PC-3 (cell line): Measurements from ENCODE around the gene TAS2R14. TPM values are rescaled to one million over a fixed set of nuclear protein-coding genes. Genes with fewer than 3 reads are reported as not detected.

Experiments used
- ATAC-seq: fragments of 200-7000 bp; cut with Tn5 transposase; 2 replicates; pipeline ENCODE4 v1.9.1; 2020; ENCODE audit warnings: mild to moderate bottlenecking, moderate library complexity
- BruUV-seq: library from RNA; stranded (reverse); fragments of 400-500 nt; replicated peaks from 2 replicates; lab custom pipeline; 2021; lab: Mats Ljungman, UMichigan
- CTCF ChIA-PET: fragments of 300-600 bp; sonication (Branson Sonifier 250); formaldehyde crosslinking; loops from one replicate; lab custom pipeline; 2022; ENCODE audit warnings: antibody characterized with exemption; lab: Charles Lee
- POLR2A ChIA-PET: fragments of 300-600 bp; sonication (Branson Sonifier 250); formaldehyde crosslinking; loops from one replicate; lab custom pipeline; 2022; ENCODE audit warnings: antibody characterized with exemption; ENCODE audit not compliant: unreplicated experiment; lab: Charles Lee
- DNase-seq: peaks from one replicate; pipeline ENCODE4 v3.0.0-alpha.2; 2015
- H2AFZ ChIP-seq: fragments of 300-600 bp; sonication (generic); 2 replicates; pipeline ENCODE4 v1.6.0; 2016; ENCODE audit warnings: antibody characterized with exemption, low read length
- H3F3A ChIP-seq: fragments of 300-600 bp; sonication (generic); one replicate; pipeline ENCODE4 v1.6.0; 2017; ENCODE audit warnings: antibody characterized with exemption, low read length, control low read depth, mild to moderate bottlenecking; ENCODE audit not compliant: unreplicated experiment
- H3K27ac ChIP-seq: fragments of 300-600 bp; sonication (generic); 2 replicates; pipeline ENCODE4 v1.5.1; 2016; ENCODE audit warnings: mild to moderate bottlenecking, low read length
- H3K27me3 ChIP-seq: fragments of 300-600 bp; sonication (generic); 2 replicates; pipeline ENCODE4 v1.6.1; 2016; ENCODE audit warnings: low read length, mixed read lengths
- H3K36me3 ChIP-seq: fragments of 300-600 bp; sonication (generic); 2 replicates; pipeline ENCODE4 v1.6.1; 2016; ENCODE audit warnings: low read depth, mixed run types, low read length, mixed read lengths
- H3K4me1 ChIP-seq: fragments of 300-600 bp; sonication (generic); 2 replicates; pipeline ENCODE4 v1.5.1; 2016; ENCODE audit warnings: low read length; ENCODE audit not compliant: insufficient read depth
- H3K4me2 ChIP-seq: fragments of 300-600 bp; sonication (generic); 2 replicates; pipeline ENCODE4 v1.6.0; 2016; ENCODE audit warnings: low read length
- H3K4me3 ChIP-seq: fragments of 300-600 bp; sonication (generic); 2 replicates; pipeline ENCODE4 v1.5.1; 2016; ENCODE audit warnings: mild to moderate bottlenecking, low read length, mixed read lengths
- H3K79me2 ChIP-seq: fragments of 300-600 bp; sonication (generic); 2 replicates; pipeline ENCODE4 v1.6.1; 2017; ENCODE audit warnings: low read length, mixed read lengths
- H3K9ac ChIP-seq: fragments of 300-600 bp; sonication (generic); 2 replicates; pipeline ENCODE4 v1.6.0; 2016; ENCODE audit warnings: mild to moderate bottlenecking, low read length
- H3K9me2 ChIP-seq: fragments of 300-600 bp; sonication (generic); replicated peaks from 2 replicates; pipeline ENCODE4 v1.6.1; 2016; ENCODE audit warnings: mixed run types, low read length, mixed read lengths
- H3K9me3 ChIP-seq: fragments of 300-600 bp; sonication (generic); 2 replicates; pipeline ENCODE4 v1.6.1; 2016; ENCODE audit warnings: low read length, mixed read lengths
- H4K20me1 ChIP-seq: fragments of 300-600 bp; sonication (generic); 2 replicates; pipeline ENCODE4 v1.6.1; 2016; ENCODE audit warnings: low read length, mixed read lengths
- EZH2 ChIP-seq: fragments of 300-600 bp; sonication (generic); IDR thresholded peaks from one replicate; pipeline ENCODE4 v1.6.1; 2017; ENCODE audit warnings: antibody characterized with exemption, mild to moderate bottlenecking, low read length; ENCODE audit not compliant: unreplicated experiment
- EZH2phosphoT487 ChIP-seq: fragments of 300-600 bp; sonication (generic); IDR thresholded peaks from 2 replicates; pipeline ENCODE4 v1.6.1; 2018; ENCODE audit warnings: mild to moderate bottlenecking, antibody characterized with exemption, low read length, borderline replicate concordance
- intact Hi-C: fragments of 100-400 bp; cut with micrococcal nuclease; formaldehyde crosslinking; loops from 2 replicates; pipeline ENCODE4 v1.9.0; 2023
- total RNA-seq: library from RNA; depleted of rRNA; stranded (reverse); fragments of >200 nt; gene quantifications from 2 replicates; pipeline ENCODE4 v1.2.3, GENCODE V29; 2014
- TF ChIP-seq, protein P1 (sequence below): fragments of 300-600 bp; sonication (generic); conservative IDR thresholded peaks from 2 replicates; pipeline ENCODE4 v1.5.1; 2017; ENCODE audit warnings: antibody characterized with exemption, low read depth, mild to moderate bottlenecking, low read length

Gene TAS2R14
- total RNA-seq, 1 experiment from 2014 or later: 1.8 TPM

DNA sequence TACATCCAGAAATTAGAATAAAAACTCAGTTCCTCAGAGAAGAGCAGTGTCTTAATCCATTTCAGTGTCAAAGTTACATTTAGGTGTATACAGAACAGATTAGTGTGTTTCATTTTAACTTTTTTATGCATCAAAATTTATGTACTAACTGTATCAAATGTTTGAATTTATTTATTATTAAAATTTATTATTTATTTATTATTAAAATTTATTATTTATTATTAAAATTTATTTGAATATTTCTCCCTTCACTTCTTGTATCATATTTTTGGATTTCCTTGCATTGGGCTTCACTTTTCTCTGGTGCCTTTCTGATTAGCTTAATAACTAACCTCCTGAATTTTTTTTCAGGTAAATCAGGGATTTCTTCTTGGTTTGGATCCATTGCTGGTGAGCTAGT, 2.3 kb upstream of the TAS2R14 start:
- no peak for DNase-seq
- no peak for ATAC-seq
- CTCF ChIA-PET: no interaction called here
- Histone ChIP-seq H2AFZ (no peak overlapping the region), H3K9me3 (no peaks in the 10 kb centered on the region; the same call in 1 of the 2 replicates), H3K4me3 (no peak overlapping the region), H3K4me1 (peaks cover 11% of the 10 kb centered on the region), H3K27ac (no peak overlapping the region), H3K9ac (no peak overlapping the region), H3K27me3 (no peaks in the 10 kb centered on the region), H3F3A (no peaks in the 10 kb centered on the region), H3K79me2 (no peaks in the 10 kb centered on the region), H4K20me1 (no peaks in the 10 kb centered on the region), H3K9me2 (no peaks in the 10 kb centered on the region), H3K4me2 (no peak overlapping the region), H3K36me3 (no peaks in the 10 kb centered on the region)
- POLR2A ChIA-PET: no interaction called here
- TF ChIP-seq, protein P1, sequence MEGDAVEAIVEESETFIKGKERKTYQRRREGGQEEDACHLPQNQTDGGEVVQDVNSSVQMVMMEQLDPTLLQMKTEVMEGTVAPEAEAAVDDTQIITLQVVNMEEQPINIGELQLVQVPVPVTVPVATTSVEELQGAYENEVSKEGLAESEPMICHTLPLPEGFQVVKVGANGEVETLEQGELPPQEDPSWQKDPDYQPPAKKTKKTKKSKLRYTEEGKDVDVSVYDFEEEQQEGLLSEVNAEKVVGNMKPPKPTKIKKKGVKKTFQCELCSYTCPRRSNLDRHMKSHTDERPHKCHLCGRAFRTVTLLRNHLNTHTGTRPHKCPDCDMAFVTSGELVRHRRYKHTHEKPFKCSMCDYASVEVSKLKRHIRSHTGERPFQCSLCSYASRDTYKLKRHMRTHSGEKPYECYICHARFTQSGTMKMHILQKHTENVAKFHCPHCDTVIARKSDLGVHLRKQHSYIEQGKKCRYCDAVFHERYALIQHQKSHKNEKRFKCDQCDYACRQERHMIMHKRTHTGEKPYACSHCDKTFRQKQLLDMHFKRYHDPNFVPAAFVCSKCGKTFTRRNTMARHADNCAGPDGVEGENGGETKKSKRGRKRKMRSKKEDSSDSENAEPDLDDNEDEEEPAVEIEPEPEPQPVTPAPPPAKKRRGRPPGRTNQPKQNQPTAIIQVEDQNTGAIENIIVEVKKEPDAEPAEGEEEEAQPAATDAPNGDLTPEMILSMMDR: no peak
- TF ChIP-seq EZH2phosphoT487 (no peak), EZH2 (no peak)
- intact Hi-C loops: no loop called here
- no TSS peak for BruUV-seq

DNA sequence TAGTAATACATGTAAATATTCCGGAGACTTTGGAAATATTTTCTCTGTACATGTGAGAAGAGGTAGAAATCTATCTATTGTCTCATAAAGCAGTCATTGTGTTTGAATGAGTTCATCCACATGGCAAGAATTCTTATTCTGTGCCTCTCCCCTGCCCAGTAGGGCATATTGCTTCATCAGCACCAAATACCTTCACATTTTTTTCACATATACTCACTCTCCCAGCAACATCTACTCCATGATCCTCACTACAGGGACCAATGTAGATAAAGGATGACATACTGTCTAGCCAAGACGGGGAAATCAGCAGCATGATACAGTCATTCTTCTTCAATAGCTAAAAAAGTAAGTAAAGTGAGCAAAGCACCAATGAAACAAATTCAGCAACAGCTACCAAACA, 1.3 kb upstream of the TAS2R14 start:
- TF ChIP-seq, protein P1: no peak
- TF ChIP-seq EZH2: no peak
- no peak for TF ChIP-seq EZH2phosphoT487
- Histone ChIP-seq H3K27me3 (no peaks in the 10 kb centered on the region), H3K27ac (no peak overlapping the region), H3K4me1 (peaks cover 11% of the 10 kb centered on the region), H3K9me3 (no peaks in the 10 kb centered on the region; the same call in 1 of the 2 replicates), H2AFZ (no peak overlapping the region), H3K4me3 (no peak overlapping the region), H3K4me2 (no peak overlapping the region), H3K9me2 (no peaks in the 10 kb centered on the region), H3K9ac (no peak overlapping the region), H3K79me2 (no peaks in the 10 kb centered on the region), H4K20me1 (no peaks in the 10 kb centered on the region), H3K36me3 (no peaks in the 10 kb centered on the region), H3F3A (no peaks in the 10 kb centered on the region)
- DNase-seq (peak; percentile 43), ATAC-seq (no peak)
- intact Hi-C loops: no loop called here
- ChIA-PET CTCF (no interaction called here), POLR2A (interaction anchor here (0.6 kb wide), 1 partner anchor 638 kb away, joined by 3 read pairs; no protein-coding TSS in a partner anchor)
- no TSS peak for BruUV-seq

DNA sequence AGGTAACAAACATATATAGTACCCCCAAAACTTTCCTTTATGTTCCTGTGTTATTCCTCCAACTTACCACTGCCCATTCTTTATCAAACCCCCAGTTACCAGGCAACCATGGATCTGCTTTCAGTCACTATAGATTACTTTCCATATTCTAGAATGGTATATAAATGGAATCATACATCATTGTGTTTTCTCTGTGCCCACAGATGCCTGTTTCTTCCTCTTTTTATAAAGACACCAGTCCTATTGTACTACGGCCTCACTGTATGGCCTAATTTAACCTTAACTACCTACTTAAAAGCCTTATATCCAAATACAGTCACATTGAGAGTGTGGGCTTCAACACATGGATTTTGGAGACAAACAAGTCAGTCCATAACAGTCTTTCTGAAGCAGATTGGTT, 2.6 kb downstream of the TAS2R14 start:
- H3K9me2 ChIP-seq: no peaks in the 10 kb centered on the region
- no peaks in the 10 kb centered on the region for H3K9me3 ChIP-seq
- no peaks in the 10 kb centered on the region for H4K20me1 ChIP-seq
- H3K4me3 ChIP-seq: no peak overlapping the region
- no peaks in the 10 kb centered on the region for H3K4me1 ChIP-seq
- no peaks in the 10 kb centered on the region for H3K36me3 ChIP-seq
- no peak for ATAC-seq
- BruUV-seq: no TSS peak
- no peaks in the 10 kb centered on the region for H3K79me2 ChIP-seq
- no peak for DNase-seq
- no peak overlapping the region for H2AFZ ChIP-seq
- H3K27ac ChIP-seq: no peak overlapping the region
- no peak overlapping the region for H3K9ac ChIP-seq
- POLR2A ChIA-PET: no interaction called here
- H3K4me2 ChIP-seq: no peak overlapping the region
- intact Hi-C loops: no loop called here
- TF ChIP-seq, protein P1: no peak
- TF ChIP-seq EZH2phosphoT487 (no peak), EZH2 (no peak)
- H3K27me3 ChIP-seq: no peaks in the 10 kb centered on the region
- CTCF ChIA-PET: interaction anchor here (0.7 kb wide), 1 partner anchor 500 kb away, joined by 3 read pairs; no protein-coding TSS in a partner anchor
- H3F3A ChIP-seq: no peaks in the 10 kb centered on the region
